Tibial nerve (tissue), 4 donors: ENCODE results near the gene ATP2A2. TPM values are rescaled to one million over a fixed set of nuclear protein-coding genes. Genes with fewer than 3 reads are reported as not detected.
"Not testable (repeated sequence)": the region's sequence is repeated elsewhere in the genome, so short reads cannot be mapped to it uniquely, and the experiment has no call there.

Experiments
- DNase-seq, 2 donors: peaks; one replicate each; pipeline ENCODE4 v3.0.0-alpha.2; 2019; ENCODE audit warnings: low spot score in 2 of 2
- H3K27ac ChIP-seq, 4 donors: fragments of 200-600 bp; sonication (generic) in 3 of 4; one replicate each; pipeline ENCODE4 v1.5.1; 2017 to 2019; ENCODE audit warnings: mild to moderate bottlenecking in 1 of 4
- H3K27me3 ChIP-seq, 2 donors: fragments of 200-600 bp; sonication (generic) in 1 of 2; one replicate each; pipeline versions ENCODE4 v1.5.1 to v1.6.0; 2017 to 2019
- H3K36me3 ChIP-seq, 3 donors: fragments of 200-600 bp; sonication (generic); one replicate each; pipeline ENCODE4 v1.5.1; 2018 to 2019
- H3K4me1 ChIP-seq, 4 donors: fragments of 200-600 bp; sonication (generic) in 3 of 4; one replicate each; pipeline ENCODE4 v1.5.1; 2017 to 2019
- H3K4me3 ChIP-seq, 4 donors: fragments of 200-600 bp; sonication (generic) in 3 of 4; one replicate each; pipeline ENCODE4 v1.5.1; 2017 to 2019; ENCODE audit warnings: mild to moderate bottlenecking in 1 of 4, moderate library complexity in 1 of 4
- H3K9me3 ChIP-seq, 4 donors: fragments of 200-600 bp; sonication (generic) in 3 of 4; one replicate each; pipeline ENCODE4 v1.5.1; 2017 to 2019
- EP300 ChIP-seq, 2 donors: sonication (generic); formaldehyde crosslinking; IDR thresholded peaks; one replicate each; pipeline ENCODE4 v1.6.1; 2017; ENCODE audit warnings: antibody characterized with exemption in 2 of 2, mild to moderate bottlenecking in 1 of 2
- POLR2A ChIP-seq, 2 donors: fragments of 450-650 bp; IDR thresholded peaks; one replicate each; pipeline ENCODE4 v1.6.1; 2017; ENCODE audit warnings: antibody characterized with exemption in 2 of 2, mild to moderate bottlenecking in 2 of 2, moderate library complexity in 2 of 2
- WGBS, 2 donors: methylation state at CpG; one replicate each; pipeline ENCODE4 v1.1.5; 2018; 5-methylcytosine and 5-hydroxymethylcytosine counted together
- total RNA-seq, 4 donors: library from RNA; depleted of rRNA; stranded (reverse); fragments of >200 nt; gene quantifications; one replicate each; pipeline ENCODE4 v1.1.0, GENCODE V29; 2016
- TF ChIP-seq, protein P1 (sequence below), 5 experiments: fragments of 200-600 bp in 3 of 5; fragments of 450-650 bp in 2 of 5; sonication (generic) in 3 of 5; IDR thresholded peaks; one replicate each; pipeline ENCODE4 v1.5.1; 2016 to 2019; ENCODE audit warnings: antibody characterized with exemption in 5 of 5, mild to moderate bottlenecking in 3 of 5, moderate library complexity in 2 of 5

ATP2A2 gene
- total RNA-seq, 4 donors from 2014 or later: 77.8 to 106 (median 90.1) TPM

DNA sequence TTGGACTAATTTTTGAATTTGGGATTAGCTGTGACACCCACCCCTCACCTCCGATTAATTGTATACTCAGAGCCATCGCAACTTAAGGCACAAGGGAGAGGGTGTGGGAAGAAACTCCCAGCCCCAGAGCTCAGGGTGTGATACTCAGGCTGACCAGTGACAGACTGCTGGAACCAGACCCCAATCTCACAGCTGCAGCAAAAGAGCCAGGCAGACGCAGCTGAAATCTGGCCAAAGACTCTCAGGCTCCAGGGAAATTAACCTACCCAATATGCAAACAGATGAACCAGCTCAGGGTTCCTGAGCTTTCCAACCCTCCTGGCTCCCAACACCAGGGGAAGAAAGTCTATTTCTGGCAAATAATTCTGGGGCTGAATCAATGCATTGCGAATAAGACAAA, 92.0 kb downstream of the ATP2A2 start:
- no peak for DNase-seq

DNA sequence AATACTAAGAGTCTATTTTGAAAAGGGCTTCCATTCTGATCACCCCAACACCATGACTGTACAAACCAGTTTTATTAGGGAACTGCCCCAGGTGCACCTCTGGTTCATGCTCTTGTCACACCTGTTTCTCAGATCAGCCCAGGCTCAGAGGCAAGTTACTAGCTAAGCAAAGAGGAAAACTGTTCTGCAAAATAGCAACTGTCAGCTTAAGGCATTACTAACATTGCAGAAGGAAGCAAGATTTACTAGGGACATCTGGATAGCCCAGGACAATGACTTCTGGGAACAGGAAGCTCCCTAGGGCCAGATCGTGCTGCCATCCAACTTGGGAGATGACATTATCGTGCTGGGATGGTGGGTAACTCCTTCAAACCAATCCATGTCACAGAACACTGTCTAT, 92.4 kb downstream of the ATP2A2 start:
- H3K27me3 ChIP-seq: no peaks in the 10 kb centered on the region
- H3K36me3 ChIP-seq: peaks cover 0 to 86% (median 6%) of the 10 kb centered on the region in 3 donors

More for the DNA sequence above, 92.0 kb downstream of the ATP2A2 start:
- H3K4me3 ChIP-seq: no peak overlapping the region
- no peak overlapping the region for H3K27ac ChIP-seq
- H3K27me3 ChIP-seq: no peaks in the 10 kb centered on the region
- H3K36me3 ChIP-seq: peaks cover 0 to 82% (median 2%) of the 10 kb centered on the region in 3 donors
- no peaks in the 10 kb centered on the region for H3K9me3 ChIP-seq
- peaks cover 0 to 18% (median 3%) of the 10 kb centered on the region in 4 donors for H3K4me1 ChIP-seq
- 69% methylated on average over 4 of the region's 4 CpGs for WGBS, 2 donors
- TF ChIP-seq POLR2A (IDR thresholded peaks at IDR 0.05) (no peak), EP300 (IDR thresholded peaks at IDR 0.05) (no peak)
- TF ChIP-seq, protein P1, sequence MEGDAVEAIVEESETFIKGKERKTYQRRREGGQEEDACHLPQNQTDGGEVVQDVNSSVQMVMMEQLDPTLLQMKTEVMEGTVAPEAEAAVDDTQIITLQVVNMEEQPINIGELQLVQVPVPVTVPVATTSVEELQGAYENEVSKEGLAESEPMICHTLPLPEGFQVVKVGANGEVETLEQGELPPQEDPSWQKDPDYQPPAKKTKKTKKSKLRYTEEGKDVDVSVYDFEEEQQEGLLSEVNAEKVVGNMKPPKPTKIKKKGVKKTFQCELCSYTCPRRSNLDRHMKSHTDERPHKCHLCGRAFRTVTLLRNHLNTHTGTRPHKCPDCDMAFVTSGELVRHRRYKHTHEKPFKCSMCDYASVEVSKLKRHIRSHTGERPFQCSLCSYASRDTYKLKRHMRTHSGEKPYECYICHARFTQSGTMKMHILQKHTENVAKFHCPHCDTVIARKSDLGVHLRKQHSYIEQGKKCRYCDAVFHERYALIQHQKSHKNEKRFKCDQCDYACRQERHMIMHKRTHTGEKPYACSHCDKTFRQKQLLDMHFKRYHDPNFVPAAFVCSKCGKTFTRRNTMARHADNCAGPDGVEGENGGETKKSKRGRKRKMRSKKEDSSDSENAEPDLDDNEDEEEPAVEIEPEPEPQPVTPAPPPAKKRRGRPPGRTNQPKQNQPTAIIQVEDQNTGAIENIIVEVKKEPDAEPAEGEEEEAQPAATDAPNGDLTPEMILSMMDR (IDR thresholded peaks at IDR 0.05): no peak

DNA sequence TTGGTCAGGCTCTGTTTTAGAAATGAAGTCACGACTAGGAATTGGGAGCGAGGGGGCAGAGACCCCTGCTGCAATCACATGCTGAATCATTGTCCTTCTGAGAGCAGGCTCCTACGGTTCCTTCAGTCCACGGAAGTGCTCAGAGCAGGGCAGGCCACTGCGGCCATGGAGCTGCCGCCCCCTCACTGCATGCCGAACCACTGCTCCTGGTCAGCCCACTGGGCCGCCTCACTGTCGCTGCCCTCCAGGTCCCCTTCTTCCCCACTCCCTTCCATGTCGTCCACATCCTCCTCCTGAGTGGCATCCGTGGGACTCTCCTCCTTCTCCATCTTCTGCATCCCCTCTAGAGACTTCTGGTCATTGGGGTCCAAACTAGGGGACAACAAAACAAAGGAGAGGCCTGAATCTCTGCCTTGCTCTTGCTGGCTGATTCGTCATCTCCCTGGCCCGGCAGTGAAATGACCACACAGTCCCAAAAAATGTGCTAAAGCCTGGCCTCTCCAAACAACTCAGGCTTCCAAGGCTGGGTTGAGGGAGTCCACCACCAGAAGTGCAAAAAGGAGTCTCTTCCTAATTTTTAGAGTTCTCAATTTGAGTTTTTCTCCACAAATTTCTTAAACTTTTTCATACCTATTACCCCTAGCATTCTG, 93.0 kb downstream of the ATP2A2 start:
- no peaks in the 10 kb centered on the region for H3K27me3 ChIP-seq
- peaks cover 0 to 93% (median 10%) of the 10 kb centered on the region in 3 donors for H3K36me3 ChIP-seq
- no peak overlapping the region for H3K4me3 ChIP-seq
- WGBS, 2 donors: 73 to 81% methylated on average over 13 of the region's 13 CpGs
- TF ChIP-seq POLR2A (IDR thresholded peaks at IDR 0.05): no peak
- no peak for TF ChIP-seq EP300 (IDR thresholded peaks at IDR 0.05)
- H3K9me3 ChIP-seq: no peaks in the 10 kb centered on the region
- DNase-seq: no peak
- H3K27ac ChIP-seq: no peak overlapping the region
- peaks cover 0 to 18% (median 3%) of the 10 kb centered on the region in 4 donors for H3K4me1 ChIP-seq

More for the DNA sequence above, 92.4 kb downstream of the ATP2A2 start:
- TF ChIP-seq EP300 (IDR thresholded peaks at IDR 0.05) (no peak), POLR2A (IDR thresholded peaks at IDR 0.05) (no peak)
- TF ChIP-seq, protein P1 (IDR thresholded peaks at IDR 0.05): no peak
- Histone ChIP-seq H3K9me3 (no peaks in the 10 kb centered on the region), H3K4me3 (no peak overlapping the region), H3K27ac (no peak overlapping the region), H3K4me1 (peaks cover 0 to 18% (median 3%) of the 10 kb centered on the region in 4 donors)
- WGBS, 2 donors: 58 to 72% methylated on average over 2 of the region's 2 CpGs
- DNase-seq: no peak

DNA sequence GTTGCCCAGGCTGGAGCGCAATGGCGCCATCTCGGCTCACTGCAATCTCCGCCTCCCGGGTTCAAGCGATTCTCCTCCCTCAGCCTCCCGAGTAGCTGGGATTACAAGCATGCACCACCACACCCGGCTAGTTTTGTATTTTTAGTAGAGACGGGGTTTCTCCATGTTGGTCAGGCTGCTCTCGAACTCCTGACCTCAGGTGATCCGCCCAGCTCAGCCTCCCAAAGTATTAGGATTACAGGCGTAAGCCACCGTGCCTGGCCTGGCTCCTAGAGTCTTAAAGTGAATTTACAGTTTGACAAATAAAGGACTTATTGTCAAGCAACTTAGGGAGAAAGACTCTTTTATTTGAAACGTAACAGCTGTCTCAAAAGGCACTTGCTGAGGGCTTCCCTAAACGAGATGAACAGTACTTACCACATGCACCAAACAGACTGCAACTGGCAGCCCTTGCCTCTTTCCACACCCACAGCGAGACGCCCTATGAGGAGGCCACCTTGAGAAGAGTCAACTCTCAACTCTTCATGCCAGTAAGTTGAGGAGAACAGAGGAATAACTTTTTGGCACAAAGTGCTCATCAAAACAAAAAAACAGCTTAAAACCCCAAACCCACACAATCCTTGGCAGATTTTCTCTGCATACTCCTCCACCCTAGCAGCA, 97.2 kb downstream of the ATP2A2 start:
- H3K36me3 ChIP-seq: peaks cover 0 to 99% (median 30%) of the 10 kb centered on the region in 3 donors
- DNase-seq, H3K27me3 ChIP-seq, H3K4me3 ChIP-seq, H3K4me1 ChIP-seq, H3K9me3 ChIP-seq: not testable (repeated sequence)
- peak overlapping the region in 1 of 4 donors; percentile 2 for H3K27ac ChIP-seq
- 81 to 85% methylated on average over 17 of the region's 17 CpGs for WGBS, 2 donors

DNA sequence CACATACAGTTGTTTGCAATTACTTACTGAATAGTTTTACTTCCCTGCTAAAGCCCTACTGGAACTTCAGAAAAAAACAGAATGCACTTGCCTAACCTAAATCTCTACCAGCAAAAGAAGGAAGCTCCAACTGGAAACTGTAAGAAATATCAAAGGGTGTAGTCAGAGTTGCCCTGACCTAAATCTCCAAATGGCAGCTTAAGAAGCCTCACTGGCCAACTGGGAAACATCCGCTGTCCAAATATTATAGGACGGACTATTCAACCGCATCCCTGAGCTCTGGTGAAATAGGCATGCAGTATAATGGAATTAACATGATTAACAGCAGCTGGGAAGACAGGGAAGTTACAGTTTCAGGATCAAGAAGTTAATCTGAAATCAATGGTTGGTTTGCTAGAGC, 98.2 kb downstream of the ATP2A2 start:
- no peaks in the 10 kb centered on the region for H3K4me1 ChIP-seq
- peaks cover 0 to 97% (median 30%) of the 10 kb centered on the region in 3 donors for H3K36me3 ChIP-seq
- no peak overlapping the region for H3K4me3 ChIP-seq
- no peaks in the 10 kb centered on the region for H3K9me3 ChIP-seq
- TF ChIP-seq, protein P1 (IDR thresholded peaks at IDR 0.05): no peak
- TF ChIP-seq EP300 (IDR thresholded peaks at IDR 0.05) (no peak), POLR2A (IDR thresholded peaks at IDR 0.05) (no peak)
- peak overlapping the region in 2 of 4 donors; percentile 2 to 17 for H3K27ac ChIP-seq
- no peaks in the 10 kb centered on the region for H3K27me3 ChIP-seq
- WGBS, 2 donors: 82 to 83% methylated on average over 3 of the region's 3 CpGs
- DNase-seq: no peak

DNA sequence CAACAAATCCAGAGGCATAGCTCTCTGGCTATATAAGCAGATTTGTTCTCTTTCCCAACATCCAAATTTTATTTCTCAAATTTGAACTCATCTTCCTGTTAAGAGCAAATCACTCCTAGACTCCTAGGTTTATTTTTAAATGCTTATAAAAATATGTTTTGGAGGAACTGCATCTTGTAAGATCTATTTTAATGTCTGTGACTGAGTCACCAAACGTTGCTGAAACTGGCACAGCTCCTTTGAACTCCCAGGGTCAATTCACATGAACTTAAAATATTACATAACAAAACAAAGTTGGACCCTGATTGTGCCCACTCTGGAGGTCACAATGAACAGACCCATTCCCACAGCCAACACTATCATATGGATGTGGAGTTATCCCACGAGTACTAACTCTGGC, 98.6 kb downstream of the ATP2A2 start:
- TF ChIP-seq POLR2A (IDR thresholded peaks at IDR 0.05) (no peak), EP300 (IDR thresholded peaks at IDR 0.05) (no peak)
- TF ChIP-seq, protein P1 (IDR thresholded peaks at IDR 0.05): no peak
- DNase-seq: no peak
- Histone ChIP-seq H3K27ac (peak overlapping the region in 1 of 4 donors; percentile 17), H3K4me1 (no peaks in the 10 kb centered on the region), H3K9me3 (no peaks in the 10 kb centered on the region), H3K4me3 (no peak overlapping the region), H3K27me3 (no peaks in the 10 kb centered on the region), H3K36me3 (peaks cover 0 to 97% (median 30%) of the 10 kb centered on the region in 3 donors)
- WGBS, 2 donors: 35 to 41% methylated on average over 2 of the region's 2 CpGs
